Activated CD4-positive, alpha-beta T cell treated with anti-CD3 and anti-CD28 coated beads for 36 hours (primary cell): ENCODE results near the gene GRIK2. TPM values are rescaled to one million over a fixed set of nuclear protein-coding genes. Genes with fewer than 3 reads are reported as not detected.

Experiments used
- ATAC-seq: fragments of 200-7000 bp; cut with Tn5 transposase; one replicate; pipeline ENCODE4 v1.10.0; 2021; ENCODE audit warnings: mild to moderate bottlenecking, moderate library complexity
- CTCF ChIA-PET: fragments of 350-600 bp; sonication (Branson Sonifier 250); formaldehyde crosslinking; loops from one replicate; lab custom pipeline; 2021; ENCODE audit warnings: antibody characterized with exemption; lab: Charles Lee
- POLR2A ChIA-PET: fragments of 350-600 bp; sonication (Branson Sonifier 250); formaldehyde crosslinking; loops from one replicate; lab custom pipeline; 2021; ENCODE audit warnings: antibody characterized with exemption, inconsistent platforms; lab: Charles Lee
- DNase-seq: peaks from one replicate; pipeline ENCODE4 v3.0.0-alpha.2; 2020
- H3K27ac Mint-ChIP-seq: one replicate; pipeline ENCODE4 v1.8.0; 2021; ENCODE audit warnings: mixed read lengths
- H3K27me3 Mint-ChIP-seq: one replicate; pipeline ENCODE4 v1.8.0; 2021; ENCODE audit warnings: mixed read lengths
- H3K36me3 Mint-ChIP-seq: one replicate; pipeline ENCODE4 v1.8.0; 2021; ENCODE audit warnings: low read depth, mixed read lengths
- H3K4me1 Mint-ChIP-seq: one replicate; pipeline ENCODE4 v1.8.0; 2021; ENCODE audit warnings: mixed read lengths
- H3K4me3 Mint-ChIP-seq: one replicate; pipeline ENCODE4 v1.8.0; 2021; ENCODE audit warnings: mild to moderate bottlenecking, moderate library complexity, mixed read lengths
- H3K9me3 Mint-ChIP-seq: one replicate; pipeline ENCODE4 v1.8.0; 2021; ENCODE audit warnings: low read depth, mixed read lengths
- intact Hi-C, 2 experiments: fragments of 100-400 bp; cut with DNase I in 1 of 2; cut with micrococcal nuclease in 1 of 2; formaldehyde crosslinking; loops; one replicate each; pipeline versions ENCODE4 v1.14.2 to v1.15.1; 2022 to 2024; cut with DNase I, micrococcal nuclease
- total RNA-seq, 2 experiments: library from RNA; stranded (reverse); gene quantifications; one replicate each; pipeline ENCODE4 v1.2.3, GENCODE V29; 2021

Gene GRIK2
- total RNA-seq, 2 experiments from 2014 or later = not detected

- no peak for ATAC-seq
Observed at GRCh38 chr6:101765281-101765680, 371.8 kb downstream of the GRIK2 start.

GRCh38 chr6:101770116-101770515, 376.6 kb downstream of the GRIK2 start:
- H3K36me3 Mint-ChIP-seq = no peaks in the 10 kb centered on the region
- ATAC-seq = no peak
- H3K4me1 Mint-ChIP-seq = no peaks in the 10 kb centered on the region
- no peak overlapping the region for H3K27ac Mint-ChIP-seq
- no peaks in the 10 kb centered on the region for H3K9me3 Mint-ChIP-seq
- intact Hi-C loops = no loop called here
- no peak overlapping the region for H3K4me3 Mint-ChIP-seq
- no peak for DNase-seq
- no peaks in the 10 kb centered on the region for H3K27me3 Mint-ChIP-seq
- CTCF ChIA-PET = no interaction called here
- POLR2A ChIA-PET = no interaction called here

More at GRCh38 chr6:101765281-101765680, 371.8 kb downstream of the GRIK2 start:
- Mint-ChIP-seq H3K9me3 (no peaks in the 10 kb centered on the region), H3K27me3 (no peaks in the 10 kb centered on the region), H3K4me3 (no peak overlapping the region), H3K27ac (no peak overlapping the region), H3K4me1 (no peaks in the 10 kb centered on the region), H3K36me3 (no peaks in the 10 kb centered on the region)
- ChIA-PET POLR2A (no interaction called here), CTCF (no interaction called here)
- DNase-seq = no peak
- intact Hi-C loops = no loop called here

GRCh38 chr6:101776919-101777350, 383.4 kb downstream of the GRIK2 start:
- no peaks in the 10 kb centered on the region for H3K9me3 Mint-ChIP-seq
- no peaks in the 10 kb centered on the region for H3K36me3 Mint-ChIP-seq
- POLR2A ChIA-PET = no interaction called here
- no peak overlapping the region for H3K27ac Mint-ChIP-seq
- DNase-seq (no peak), ATAC-seq (no peak)
- intact Hi-C loops = no loop called here
- H3K4me1 Mint-ChIP-seq = no peaks in the 10 kb centered on the region
- CTCF ChIA-PET = no interaction called here
- no peak overlapping the region for H3K4me3 Mint-ChIP-seq
- H3K27me3 Mint-ChIP-seq = no peaks in the 10 kb centered on the region

- POLR2A ChIA-PET = no interaction called here
- H3K27me3 Mint-ChIP-seq = no peaks in the 10 kb centered on the region
- no peak for ATAC-seq
- CTCF ChIA-PET = no interaction called here
- DNase-seq = no peak
- H3K36me3 Mint-ChIP-seq = no peaks in the 10 kb centered on the region
- H3K27ac Mint-ChIP-seq = no peak overlapping the region
- H3K9me3 Mint-ChIP-seq = no peaks in the 10 kb centered on the region
- no peaks in the 10 kb centered on the region for H3K4me1 Mint-ChIP-seq
- no peak overlapping the region for H3K4me3 Mint-ChIP-seq
- intact Hi-C loops = no loop called here
Observed at GRCh38 chr6:101777646-101778045, 384.1 kb downstream of the GRIK2 start.

GRCh38 chr6:101779051-101779844, 385.7 kb downstream of the GRIK2 start:
- Mint-ChIP-seq H3K27me3 (no peaks in the 10 kb centered on the region), H3K4me1 (no peaks in the 10 kb centered on the region), H3K27ac (no peak overlapping the region), H3K36me3 (no peaks in the 10 kb centered on the region), H3K9me3 (peaks cover 4% of the 10 kb centered on the region), H3K4me3 (no peak overlapping the region)
- no peak for DNase-seq
- no peak for ATAC-seq
- intact Hi-C loops = no loop called here
- ChIA-PET CTCF (no interaction called here), POLR2A (no interaction called here)

DNA sequence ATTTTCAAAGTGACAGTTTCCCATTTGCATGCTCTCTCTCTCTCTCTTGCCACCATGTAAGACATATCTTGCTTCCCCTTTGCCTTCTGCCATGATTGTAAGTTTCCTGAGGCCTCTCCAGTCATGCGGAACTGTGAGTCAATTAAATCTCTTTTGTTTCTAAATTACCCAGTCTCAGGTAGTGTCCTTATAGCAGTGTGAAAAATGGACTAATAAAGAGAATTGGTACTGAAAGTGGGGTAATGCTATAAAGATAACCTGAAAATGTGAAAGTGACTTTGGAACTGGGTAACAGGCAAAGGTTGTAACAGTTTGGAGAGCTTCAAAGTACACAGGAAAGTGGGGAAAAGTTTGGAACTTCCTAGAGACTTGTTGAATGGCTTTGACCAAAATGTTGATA, 389.8 kb downstream of the GRIK2 start:
- no peak for DNase-seq
- ATAC-seq = no peak

DNA sequence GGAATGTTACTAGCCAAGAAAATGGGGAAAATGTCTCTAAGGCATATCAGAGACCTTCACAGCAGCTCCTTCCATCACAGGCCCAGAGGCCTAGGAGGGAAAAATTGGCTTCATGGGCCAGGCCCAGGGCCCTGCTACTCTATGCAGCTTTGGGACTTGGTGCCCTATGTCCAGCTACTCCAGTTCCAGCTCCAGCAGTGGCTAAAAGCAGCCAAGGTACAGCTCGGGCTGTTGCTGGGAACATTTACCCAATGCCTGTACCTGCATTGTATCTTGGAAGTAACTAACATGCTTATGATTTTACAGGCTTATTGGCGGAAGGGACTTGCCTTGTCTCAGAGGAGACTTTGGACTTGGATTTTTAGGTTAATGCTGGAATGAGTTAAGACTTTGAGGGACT, 390.6 kb downstream of the GRIK2 start:
- ATAC-seq (no peak), DNase-seq (no peak)
- H3K4me1 Mint-ChIP-seq = no peaks in the 10 kb centered on the region
- intact Hi-C loops = no loop called here
- peaks cover 13% of the 10 kb centered on the region for H3K9me3 Mint-ChIP-seq
- POLR2A ChIA-PET = no interaction called here
- H3K27ac Mint-ChIP-seq = no peak overlapping the region
- CTCF ChIA-PET = no interaction called here
- H3K36me3 Mint-ChIP-seq = no peaks in the 10 kb centered on the region
- H3K27me3 Mint-ChIP-seq = no peaks in the 10 kb centered on the region
- no peak overlapping the region for H3K4me3 Mint-ChIP-seq

More for the DNA sequence above, 389.8 kb downstream of the GRIK2 start:
- Mint-ChIP-seq H3K4me1 (no peaks in the 10 kb centered on the region), H3K9me3 (peaks cover 13% of the 10 kb centered on the region), H3K27ac (no peak overlapping the region), H3K4me3 (no peak overlapping the region), H3K36me3 (no peaks in the 10 kb centered on the region), H3K27me3 (no peaks in the 10 kb centered on the region)
- intact Hi-C loops = no loop called here
- ChIA-PET POLR2A (no interaction called here), CTCF (no interaction called here)

GRCh38 chr6:101799531-101799930, 406.0 kb downstream of the GRIK2 start:
- H3K27me3 Mint-ChIP-seq = no peaks in the 10 kb centered on the region
- H3K4me3 Mint-ChIP-seq = no peak overlapping the region

GRCh38 chr6:101800598-101800997, 407.1 kb downstream of the GRIK2 start:
- ATAC-seq (no peak), DNase-seq (no peak)
- ChIA-PET POLR2A (no interaction called here), CTCF (no interaction called here)
- Mint-ChIP-seq H3K36me3 (no peaks in the 10 kb centered on the region), H3K27ac (no peak overlapping the region), H3K9me3 (peaks cover 3% of the 10 kb centered on the region), H3K4me3 (no peak overlapping the region), H3K27me3 (no peaks in the 10 kb centered on the region), H3K4me1 (no peaks in the 10 kb centered on the region)
- intact Hi-C loops = no loop called here

More at GRCh38 chr6:101799531-101799930, 406.0 kb downstream of the GRIK2 start:
- no peak for DNase-seq
- Mint-ChIP-seq H3K27ac (no peak overlapping the region), H3K36me3 (no peaks in the 10 kb centered on the region), H3K4me1 (no peaks in the 10 kb centered on the region), H3K9me3 (no peaks in the 10 kb centered on the region)
- CTCF ChIA-PET = no interaction called here
- ATAC-seq = no peak
- intact Hi-C loops = no loop called here
- POLR2A ChIA-PET = no interaction called here

DNA sequence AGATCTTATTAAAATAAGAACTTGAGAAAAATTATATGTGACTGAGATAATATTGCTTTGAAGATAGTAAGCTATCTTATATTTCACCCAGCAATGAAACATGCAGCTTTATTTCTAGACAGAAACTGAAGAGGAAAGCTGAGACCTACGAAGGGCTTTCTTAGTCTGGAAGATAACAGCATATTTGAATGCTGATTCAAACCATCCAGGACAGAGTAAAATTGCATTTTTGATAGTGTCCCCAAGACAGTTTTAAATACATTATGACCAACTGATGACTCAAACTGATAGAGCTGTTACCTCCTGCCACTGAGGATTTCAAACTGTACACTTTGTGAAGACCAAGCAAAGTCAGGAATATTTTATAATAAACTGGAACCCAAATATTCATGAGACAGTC, 409.6 kb downstream of the GRIK2 start:
- intact Hi-C loops = no loop called here
- ChIA-PET CTCF (no interaction called here), POLR2A (no interaction called here)
- Mint-ChIP-seq H3K27ac (no peak overlapping the region), H3K4me1 (no peaks in the 10 kb centered on the region), H3K4me3 (no peak overlapping the region), H3K36me3 (no peaks in the 10 kb centered on the region), H3K9me3 (peaks cover 4% of the 10 kb centered on the region), H3K27me3 (no peaks in the 10 kb centered on the region)
- DNase-seq (no peak), ATAC-seq (no peak)

DNA sequence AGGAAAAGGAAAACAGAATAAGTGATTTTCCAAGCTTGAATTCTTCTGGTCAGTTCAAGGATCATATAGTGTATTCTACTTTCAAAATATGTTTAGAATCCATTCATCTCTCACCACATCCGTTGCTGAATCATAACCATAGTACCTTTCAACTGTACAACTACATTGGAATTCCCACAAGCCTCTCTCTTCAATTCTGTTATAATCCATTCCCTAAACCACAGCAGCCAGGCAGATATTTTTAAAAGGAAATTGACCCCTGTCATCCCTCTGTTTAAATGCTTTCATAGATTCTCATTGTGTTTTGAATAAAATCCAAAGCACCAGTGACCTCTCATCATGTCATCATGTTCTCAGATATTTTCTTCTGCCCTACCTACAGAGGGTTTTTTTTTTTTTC, 412.7 kb downstream of the GRIK2 start:
- DNase-seq (no peak), ATAC-seq (no peak)
- H3K4me3 Mint-ChIP-seq = no peak overlapping the region
- CTCF ChIA-PET = interaction anchor here (0.7 kb wide), 1 partner anchor 502 kb away, joined by 3 read pairs; no protein-coding TSS in a partner anchor
- no peaks in the 10 kb centered on the region for H3K27me3 Mint-ChIP-seq
- intact Hi-C loops = no loop called here
- H3K4me1 Mint-ChIP-seq = no peaks in the 10 kb centered on the region
- POLR2A ChIA-PET = no interaction called here
- H3K27ac Mint-ChIP-seq = no peak overlapping the region
- H3K9me3 Mint-ChIP-seq = peaks cover 4% of the 10 kb centered on the region
- no peaks in the 10 kb centered on the region for H3K36me3 Mint-ChIP-seq

DNA sequence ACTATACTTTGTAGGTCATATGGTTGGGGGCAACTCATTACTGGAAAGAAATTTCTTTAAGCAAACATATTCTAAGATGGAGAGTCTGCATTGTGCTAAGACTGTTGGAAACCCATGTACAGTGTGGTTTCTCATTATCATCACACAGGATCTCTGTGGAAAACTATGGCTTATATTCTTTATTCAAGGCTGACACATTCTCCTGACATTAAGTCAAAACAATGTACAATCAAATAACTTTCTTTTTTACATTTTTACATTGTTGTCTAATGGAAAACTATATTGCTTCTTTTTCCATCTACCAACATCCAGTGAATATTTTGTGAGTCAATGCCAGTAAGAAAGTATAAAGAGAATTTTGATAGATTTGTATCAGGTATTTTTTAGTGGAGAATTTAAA, 417.6 kb downstream of the GRIK2 start:
- Mint-ChIP-seq H3K27me3 (no peaks in the 10 kb centered on the region), H3K27ac (no peak overlapping the region), H3K4me1 (no peaks in the 10 kb centered on the region), H3K36me3 (no peaks in the 10 kb centered on the region), H3K4me3 (no peak overlapping the region), H3K9me3 (peaks cover 1% of the 10 kb centered on the region)
- ChIA-PET POLR2A (no interaction called here), CTCF (no interaction called here)
- no peak for DNase-seq
- ATAC-seq = no peak
- intact Hi-C loops = no loop called here
